ENCODE results near the gene ERBB4. TPM values are rescaled to one million over a fixed set of nuclear protein-coding genes. Genes with fewer than 3 reads are reported as not detected.
"Not testable (repeated sequence)": the region's sequence is repeated elsewhere in the genome, so short reads cannot be mapped to it uniquely, and the experiment has no call there.

The ERBB4 gene
- polyA plus RNA-seq, 3 donors: 0.07 to 0.25 (median 0.11) TPM

DNA sequence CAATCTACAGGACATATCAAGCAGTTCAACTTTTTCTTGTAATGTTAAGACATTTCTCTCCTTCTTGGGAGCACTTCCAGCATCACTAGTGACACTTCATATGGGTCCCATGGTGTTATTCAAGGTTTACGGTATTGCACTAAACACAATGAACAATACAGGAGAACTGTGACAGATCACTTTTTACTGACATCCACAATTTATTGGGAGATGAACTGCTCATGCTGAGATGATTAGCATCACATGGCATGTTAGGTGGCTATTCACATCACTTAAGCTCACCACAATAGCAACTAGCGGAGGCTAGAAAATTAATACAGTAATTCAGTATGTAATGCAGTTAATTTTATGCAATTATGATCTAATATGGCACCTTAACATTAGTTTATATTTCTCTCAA, 264.4 kb downstream of the ERBB4 start:
- no peak overlapping the region for H3K27ac ChIP-seq (ENCODE audit: low read depth, low read length)
- WGBS, 3 donors: 87 to 94% (median 93%) methylated on average over 2 of the region's 2 CpGs

DNA sequence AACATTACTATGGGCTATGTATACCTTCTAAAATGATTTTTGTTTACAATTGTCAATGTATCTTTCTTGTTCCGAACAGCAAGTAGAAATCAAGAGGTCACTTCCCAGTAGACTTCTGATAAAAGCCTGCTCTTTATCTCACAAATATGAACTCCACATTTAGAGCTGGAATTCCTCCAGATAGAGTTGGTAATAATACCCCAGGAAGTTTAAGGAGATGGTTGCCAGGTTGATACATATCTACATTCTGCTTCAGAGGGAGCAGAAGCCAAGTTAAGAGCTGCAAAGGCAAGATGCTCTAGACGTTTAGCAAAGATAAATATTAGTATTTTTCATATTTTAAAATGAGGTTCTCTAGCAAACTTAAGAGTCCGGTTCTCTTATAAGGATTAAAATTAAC, 267.0 kb downstream of the ERBB4 start:
- no peak overlapping the region for H3K27ac ChIP-seq (ENCODE audit: low read depth, low read length)
- WGBS, 3 donors: 24 to 62% (median 51%) methylated on average over 3 of the region's 3 CpGs

DNA sequence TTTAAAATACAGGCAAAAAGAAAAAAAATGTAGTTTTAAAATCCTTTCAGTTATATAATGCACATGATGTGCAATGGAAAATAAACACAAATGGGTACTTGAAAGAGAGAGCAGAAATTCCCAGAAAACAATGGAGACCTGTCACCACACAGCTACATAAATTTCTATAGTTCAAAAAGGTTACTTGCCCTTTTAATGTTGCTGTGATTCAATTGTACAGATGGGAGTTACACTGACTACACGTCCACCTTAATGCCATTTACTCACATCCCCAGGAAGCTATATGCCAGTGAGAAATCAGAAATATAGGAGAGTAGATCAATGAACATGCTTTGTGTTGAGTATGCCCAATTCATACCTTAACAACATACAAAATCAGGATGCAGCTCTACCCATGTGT, 269.6 kb downstream of the ERBB4 start:
- WGBS, 3 donors: 32 to 46% (median 33%) methylated on average over 1 of the region's 1 CpG
- no peak overlapping the region for H3K27ac ChIP-seq (ENCODE audit: low read depth, low read length)

DNA sequence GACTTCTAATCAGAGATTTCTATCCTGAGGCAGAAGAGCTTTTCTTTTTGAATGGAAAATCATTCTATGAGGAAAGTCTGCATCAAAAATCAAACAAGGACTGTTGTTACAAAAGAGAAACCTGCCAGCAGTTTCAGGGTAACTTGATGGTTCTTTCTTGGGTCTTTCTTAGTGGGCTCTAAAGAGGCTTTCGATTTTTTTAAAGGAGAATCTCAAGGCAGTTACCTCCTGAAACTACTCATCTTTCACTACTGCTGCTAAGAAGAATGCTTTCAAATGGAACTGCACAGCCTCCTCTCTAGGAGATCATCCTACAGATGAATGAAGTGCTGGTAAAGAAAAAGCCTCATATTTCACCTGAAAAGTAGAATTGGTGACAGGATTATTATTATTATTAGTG, 272.3 kb downstream of the ERBB4 start:
- no peak overlapping the region for H3K27ac ChIP-seq (ENCODE audit: low read depth, low read length)
- 58 to 68% (median 59%) methylated on average over 1 of the region's 1 CpG for WGBS, 3 donors

DNA sequence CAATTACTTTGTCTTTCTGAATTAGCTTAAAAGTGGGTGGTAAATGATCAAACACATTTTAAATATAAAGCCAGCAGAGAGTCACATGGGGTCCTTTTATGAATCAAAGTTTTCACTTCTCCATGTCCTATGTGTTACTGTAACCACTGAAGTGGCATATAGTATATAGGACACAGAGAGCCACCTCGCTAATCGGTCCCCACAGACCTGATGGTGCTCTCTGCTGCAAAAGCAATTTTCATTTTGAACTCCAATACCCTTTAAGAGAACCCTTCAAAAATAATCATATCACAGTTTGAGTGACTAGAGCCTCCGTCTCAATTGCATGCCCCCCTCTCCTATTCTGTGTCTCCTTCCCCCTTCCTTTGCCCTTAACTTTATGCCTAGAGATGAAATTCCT, 272.8 kb downstream of the ERBB4 start:
- WGBS, 3 donors: 80 to 86% (median 81%) methylated on average over 3 of the region's 3 CpGs
- no peak overlapping the region for H3K27ac ChIP-seq (ENCODE audit: low read depth, low read length)

DNA sequence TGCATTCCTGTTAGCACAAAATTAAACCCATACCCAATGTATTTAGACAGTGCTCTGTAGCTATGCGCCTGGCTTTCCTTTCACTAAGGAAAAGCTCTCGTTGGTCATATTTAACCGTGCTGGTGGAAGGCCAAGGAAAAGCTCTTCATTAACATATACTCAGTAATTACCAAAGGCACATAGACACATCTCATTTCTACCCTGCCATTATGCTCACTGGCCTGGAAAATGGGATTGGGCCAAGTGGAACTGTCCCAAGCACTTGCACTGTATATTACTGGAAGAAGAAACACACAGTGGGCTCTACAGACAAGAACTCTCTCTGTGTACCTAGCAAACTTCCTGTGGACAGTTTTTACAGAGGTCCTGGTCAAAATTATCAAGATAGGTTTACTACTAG, 274.4 kb downstream of the ERBB4 start:
- no peak overlapping the region for H3K27ac ChIP-seq (ENCODE audit: low read depth, low read length)
- WGBS, 3 donors: 89 to 96% (median 91%) methylated on average over 3 of the region's 3 CpGs

DNA sequence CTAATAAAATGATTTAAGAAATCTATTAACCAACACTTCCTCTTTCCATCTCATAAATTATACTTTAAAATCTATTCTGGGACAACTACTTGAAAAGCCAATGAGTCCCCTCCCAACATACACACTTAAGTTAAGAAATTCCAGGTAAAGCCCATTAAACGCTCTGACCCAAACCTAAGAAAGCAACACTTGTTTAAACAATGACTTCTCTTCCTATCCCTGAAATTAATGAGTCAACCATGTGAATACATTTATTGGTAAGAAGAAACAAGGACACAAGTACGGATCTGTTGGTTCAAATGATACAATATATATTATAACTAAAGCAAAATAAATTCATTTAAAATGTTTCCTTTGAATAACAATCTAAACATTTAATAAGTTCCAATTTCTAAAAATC, 279.4 kb downstream of the ERBB4 start:
- 61 to 88% (median 77%) methylated on average over 2 of the region's 2 CpGs for WGBS, 3 donors
- no peak overlapping the region for H3K27ac ChIP-seq (ENCODE audit: low read depth, low read length)

DNA sequence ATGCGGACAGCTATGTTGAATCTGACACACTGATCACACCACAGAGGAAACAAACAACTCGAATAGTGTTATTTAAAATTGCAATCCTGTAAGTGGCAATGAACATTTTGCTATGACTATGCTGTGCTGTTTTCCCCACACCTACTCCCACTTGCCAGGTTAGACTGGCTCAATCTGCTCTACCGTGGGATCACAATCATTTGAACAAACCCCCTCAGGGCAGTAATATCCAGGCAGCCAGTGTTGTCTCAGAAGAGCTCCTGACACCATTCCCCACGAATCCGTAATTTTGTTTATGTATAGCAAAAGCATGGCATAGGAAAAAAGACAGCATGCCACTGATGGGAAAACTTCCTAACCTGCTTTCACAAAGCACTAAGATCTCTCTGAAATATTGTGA, 284.3 kb downstream of the ERBB4 start:
- WGBS, 3 donors: 62% methylated on average over 5 of the region's 5 CpGs
- no peak overlapping the region for H3K27ac ChIP-seq (ENCODE audit: low read depth, low read length)

DNA sequence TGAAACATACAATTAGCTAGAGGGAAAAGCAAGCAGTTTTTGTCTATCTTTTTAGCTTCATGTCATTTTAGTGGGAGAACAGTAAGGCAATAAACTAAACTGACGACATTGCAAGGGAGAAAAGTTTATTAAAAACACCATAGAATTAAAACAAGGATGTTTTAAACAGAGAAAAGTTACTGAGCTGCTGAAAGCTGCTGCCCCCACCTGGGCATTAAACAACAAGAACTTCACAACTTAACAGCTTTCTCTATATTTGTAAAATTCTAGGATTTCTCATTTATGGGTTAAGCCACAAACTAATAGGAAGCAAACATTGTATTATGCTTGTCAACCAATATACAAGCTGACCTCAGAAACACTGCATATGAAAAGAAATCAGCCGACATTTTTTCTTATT, 289.2 kb downstream of the ERBB4 start:
- H3K27ac ChIP-seq (ENCODE audit: low read depth, low read length): no peak overlapping the region
- 52 to 59% (median 55%) methylated on average over 2 of the region's 2 CpGs for WGBS, 3 donors

DNA sequence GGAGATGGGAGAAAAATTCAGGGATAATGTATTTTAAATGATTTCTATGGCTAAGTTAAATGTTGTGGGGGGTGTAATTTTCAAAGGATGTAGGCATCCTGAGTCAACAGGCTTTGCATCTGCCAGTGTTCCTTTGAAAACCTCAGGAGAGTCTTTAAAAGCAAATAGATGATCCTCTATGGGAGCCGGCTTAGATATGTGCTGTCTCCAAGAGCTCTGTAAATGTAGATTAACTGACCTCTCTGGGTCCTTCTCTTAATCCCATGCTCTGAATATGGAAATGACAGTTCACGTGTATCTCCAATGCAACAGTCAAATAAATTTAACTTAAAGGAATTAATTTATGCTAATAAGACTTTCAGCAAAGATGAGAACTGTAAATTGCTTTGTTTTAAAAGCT, 292.7 kb downstream of the ERBB4 start:
- 57 to 79% (median 68%) methylated on average over 2 of the region's 2 CpGs for WGBS, 3 donors

DNA sequence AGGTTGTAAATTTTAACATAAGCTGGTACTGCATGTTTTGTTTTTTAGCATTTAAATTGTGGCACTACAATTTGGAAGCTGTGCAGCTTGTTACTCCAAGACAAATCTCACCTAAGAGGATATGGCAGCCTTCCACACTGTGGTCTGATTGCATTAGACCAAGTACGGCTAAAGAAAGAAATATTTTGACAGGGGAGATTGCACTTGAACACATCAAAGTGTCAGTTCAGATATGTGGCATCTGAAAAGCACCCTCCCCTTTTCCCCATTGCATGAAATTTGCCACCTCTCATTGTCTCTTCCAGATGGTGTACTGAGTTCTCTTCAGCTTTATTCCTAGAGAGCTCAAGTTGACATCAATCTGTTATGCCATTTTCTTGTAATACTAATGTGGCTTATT, 295.9 kb downstream of the ERBB4 start:
- H3K27ac ChIP-seq (ENCODE audit: low read depth, low read length): no peak overlapping the region
- WGBS, 3 donors: 22 to 48% (median 33%) methylated on average over 1 of the region's 1 CpG

More for the DNA sequence above, 292.7 kb downstream of the ERBB4 start:
- H3K27ac ChIP-seq (ENCODE audit: low read depth, low read length): no peak overlapping the region

DNA sequence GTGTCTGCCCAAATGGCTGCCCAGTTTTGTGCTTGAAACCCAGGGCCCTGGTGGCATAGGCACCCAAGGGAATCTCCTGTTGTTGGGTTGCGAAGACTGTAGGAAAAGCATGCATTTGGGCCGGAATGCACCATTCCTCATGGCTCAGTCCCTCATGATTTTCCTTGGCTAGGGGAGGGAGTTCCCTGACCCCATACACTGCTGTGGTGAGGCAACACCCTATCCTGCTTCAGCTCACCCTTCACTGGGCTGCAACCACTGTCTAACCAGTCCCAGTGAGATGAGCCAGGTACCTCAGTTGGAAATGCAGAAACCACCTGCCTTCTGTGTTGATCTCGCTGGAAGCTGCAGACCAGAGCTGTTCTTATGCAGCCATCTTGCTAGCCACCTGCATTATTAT, 300.4 kb downstream of the ERBB4 start:
- H3K27ac ChIP-seq (ENCODE audit: low read depth, low read length): not testable (repeated sequence)
- WGBS, 3 donors: 81 to 99% (median 86%) methylated on average over 3 of the region's 3 CpGs

DNA sequence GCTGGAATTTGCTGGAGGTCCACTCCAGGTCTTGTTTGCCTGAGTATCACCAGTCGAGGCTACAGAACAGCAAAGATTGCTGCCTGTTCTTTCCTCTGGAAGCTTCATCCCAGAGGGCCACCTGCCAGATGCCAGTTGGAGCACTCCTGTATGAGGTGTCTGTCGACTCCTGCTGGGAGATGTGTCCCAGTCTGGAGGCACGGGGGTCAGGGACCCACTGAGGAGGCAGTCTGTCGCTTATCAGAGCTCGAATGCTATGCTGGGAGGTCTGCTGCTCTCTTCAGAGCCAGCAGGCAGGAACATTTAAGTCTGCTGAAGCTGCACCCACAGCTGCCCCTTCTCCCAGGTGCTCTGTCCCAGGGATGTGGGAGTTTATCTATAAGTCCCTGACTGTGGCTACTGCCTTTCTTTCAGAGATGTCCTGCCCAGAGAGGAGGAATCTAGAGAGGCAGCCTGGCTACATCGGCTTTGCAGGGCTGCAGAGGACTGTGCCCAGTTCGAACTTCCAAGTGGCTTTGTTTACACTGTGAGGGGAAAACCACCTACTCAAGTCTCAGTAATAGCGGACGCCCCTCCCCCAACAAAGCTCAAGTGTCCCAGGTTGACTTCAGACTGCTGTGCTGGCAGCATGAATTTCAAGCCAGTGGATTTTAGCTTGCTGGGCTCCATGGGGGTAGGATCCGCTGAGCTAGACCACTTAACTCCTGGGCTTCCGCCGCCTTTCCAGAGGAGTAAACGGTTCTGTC, 301.1 kb downstream of the ERBB4 start:
- no peak overlapping the region for H3K27ac ChIP-seq (ENCODE audit: low read depth, low read length)
- 39 to 44% (median 44%) methylated on average over 13 of the region's 13 CpGs for WGBS, 3 donors

DNA sequence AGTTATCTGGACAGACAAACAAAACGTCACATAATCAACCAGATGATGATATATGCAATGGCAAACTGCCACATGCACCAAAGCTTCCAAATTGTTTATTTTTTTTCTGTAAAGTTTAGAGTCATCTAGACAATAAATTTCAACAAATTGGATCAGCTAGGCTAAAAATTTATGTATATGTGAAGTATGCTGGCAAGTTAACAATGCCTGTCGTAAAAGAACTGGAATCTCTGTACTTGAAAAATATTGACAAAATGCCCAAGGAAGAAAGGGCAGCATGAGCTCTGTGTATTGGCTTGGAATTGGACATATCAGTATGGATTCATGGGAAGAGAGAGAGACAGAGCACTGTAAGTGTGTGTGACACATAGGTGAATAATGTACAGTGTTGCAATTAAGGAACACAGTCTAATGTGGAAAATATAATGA, 309.8 kb downstream of the ERBB4 start:
- H3K27ac ChIP-seq (ENCODE audit: low read depth, low read length): no peak overlapping the region
- WGBS, 3 donors: 22 to 54% (median 34%) methylated on average over 2 of the region's 2 CpGs

DNA sequence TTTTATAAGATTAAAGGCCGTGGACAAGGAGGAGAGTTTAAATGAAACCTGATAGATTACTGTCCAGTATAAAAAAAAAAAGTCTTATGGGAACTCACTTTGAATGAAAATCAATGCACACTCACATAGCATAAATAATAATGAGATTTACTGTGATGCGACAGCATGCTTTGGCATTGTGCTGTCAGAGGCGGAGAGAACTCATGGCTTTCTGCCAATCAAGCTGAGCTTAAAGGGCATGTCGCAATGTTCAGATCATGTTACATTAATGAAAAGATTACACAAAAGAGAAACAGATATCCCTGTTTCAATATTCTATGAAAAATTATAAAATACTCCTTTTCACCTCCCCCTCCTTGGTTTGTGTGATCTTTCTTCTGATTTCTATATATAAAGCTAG, 310.8 kb downstream of the ERBB4 start:
- H3K27ac ChIP-seq (ENCODE audit: low read depth, low read length): no peak overlapping the region
- 7 to 40% (median 36%) methylated on average over 4 of the region's 4 CpGs for WGBS, 3 donors

DNA sequence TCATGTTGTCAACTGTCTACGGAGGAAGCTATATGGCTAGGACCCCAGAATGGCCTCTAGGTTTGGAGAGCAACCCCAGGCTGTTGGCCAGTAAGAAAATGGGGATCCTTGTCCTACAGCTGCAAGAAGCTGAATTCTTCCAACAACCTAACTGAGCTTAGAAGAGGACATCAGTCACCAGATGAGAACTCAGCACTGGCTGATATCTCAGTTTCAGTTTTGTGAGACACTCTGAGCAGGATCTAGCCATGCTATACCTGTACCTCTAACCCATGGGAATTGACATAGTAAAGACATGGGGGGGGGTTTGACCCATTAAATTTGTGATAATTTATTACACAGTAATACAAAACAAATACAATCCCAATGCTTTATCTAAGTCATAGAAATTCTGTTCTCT, 312.5 kb downstream of the ERBB4 start:
- no peak overlapping the region for H3K27ac ChIP-seq (ENCODE audit: low read depth, low read length)
- 81 to 97% (median 90%) methylated on average over 1 of the region's 1 CpG for WGBS, 3 donors

DNA sequence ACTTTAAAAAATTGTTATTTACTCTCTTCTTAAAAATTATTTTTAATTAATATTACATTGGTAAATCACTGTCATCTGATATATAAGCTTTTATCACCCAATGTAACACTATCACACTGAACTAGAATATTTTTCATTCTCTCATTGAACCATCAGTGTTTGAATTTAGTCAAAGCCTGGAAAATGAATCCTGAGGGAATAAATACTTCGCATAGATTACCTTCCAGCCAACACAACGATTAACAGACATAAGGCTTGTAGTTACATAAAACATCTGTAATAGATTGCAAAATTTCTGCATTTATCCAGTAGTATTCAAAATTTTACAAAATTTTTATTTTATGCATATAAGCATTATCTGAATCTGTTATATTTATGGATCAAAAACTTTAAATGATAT, 314.9 kb downstream of the ERBB4 start:
- H3K27ac ChIP-seq (ENCODE audit: low read depth, low read length): no peak overlapping the region
- WGBS, 3 donors: 61 to 82% (median 63%) methylated on average over 2 of the region's 2 CpGs

DNA sequence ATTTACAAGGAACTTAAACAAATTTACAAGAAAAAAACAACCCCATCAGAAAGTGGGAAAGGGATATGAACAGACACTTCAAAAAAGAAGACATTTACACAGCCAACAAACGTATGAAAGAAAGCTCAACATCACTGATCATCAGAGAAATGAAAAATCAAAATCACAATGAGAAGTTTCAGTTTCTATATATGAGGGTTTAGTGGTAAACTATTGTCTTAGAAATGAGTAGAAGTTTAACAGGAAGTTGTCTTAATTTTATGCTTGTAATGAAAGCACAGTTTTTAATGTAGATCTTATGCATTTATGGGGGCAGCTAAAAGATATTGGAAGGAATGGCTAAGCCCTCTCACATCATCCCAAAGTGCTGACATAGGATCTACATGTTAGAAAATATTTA, 325.4 kb downstream of the ERBB4 start:
- no peak overlapping the region for H3K27ac ChIP-seq (ENCODE audit: low read depth, low read length)
- WGBS, 3 donors: 44 to 55% (median 45%) methylated on average over 1 of the region's 1 CpG

DNA sequence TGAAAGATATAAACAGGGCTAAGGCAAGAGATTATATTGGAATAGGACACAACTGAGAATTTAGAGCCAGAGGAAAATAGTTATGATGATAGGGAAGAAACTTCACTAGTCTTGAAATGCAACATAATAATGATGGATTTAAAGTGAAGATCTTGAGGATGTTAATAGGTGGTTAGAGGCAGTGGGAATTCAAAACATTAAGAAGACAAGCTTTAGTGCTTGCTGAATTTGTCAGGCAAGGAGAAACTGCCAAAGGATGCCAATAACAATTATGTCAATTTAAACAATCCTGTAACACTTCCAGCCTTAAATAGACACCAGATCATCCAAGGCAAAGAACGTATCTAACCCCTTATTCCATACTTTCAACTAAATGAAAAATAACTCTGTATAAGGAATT, 330.1 kb downstream of the ERBB4 start:
- no peak overlapping the region for H3K27ac ChIP-seq (ENCODE audit: low read depth, low read length)
- 56 to 100% (median 62%) methylated on average over 1 of the region's 1 CpG for WGBS, 3 donors

DNA sequence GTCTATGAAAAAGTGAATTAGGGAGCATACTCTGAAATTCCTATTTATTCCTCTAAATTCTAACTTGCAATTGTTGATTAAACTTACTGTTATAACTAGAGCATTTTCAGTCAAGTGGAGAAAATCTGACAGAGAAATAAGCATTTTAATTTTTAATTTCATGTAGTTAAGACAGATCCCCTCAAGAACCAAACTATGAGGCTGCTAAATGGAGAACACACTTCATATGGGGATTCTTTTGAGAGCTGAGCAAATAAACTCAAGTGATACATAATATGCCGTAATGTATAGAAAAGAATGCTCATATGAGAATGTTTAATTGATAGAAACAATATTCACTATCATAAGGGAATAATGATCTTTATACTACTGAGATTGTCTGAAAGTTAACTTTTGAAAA, 340.8 kb downstream of the ERBB4 start:
- WGBS, 3 donors: 91 to 93% (median 91%) methylated on average over 1 of the region's 1 CpG

DNA sequence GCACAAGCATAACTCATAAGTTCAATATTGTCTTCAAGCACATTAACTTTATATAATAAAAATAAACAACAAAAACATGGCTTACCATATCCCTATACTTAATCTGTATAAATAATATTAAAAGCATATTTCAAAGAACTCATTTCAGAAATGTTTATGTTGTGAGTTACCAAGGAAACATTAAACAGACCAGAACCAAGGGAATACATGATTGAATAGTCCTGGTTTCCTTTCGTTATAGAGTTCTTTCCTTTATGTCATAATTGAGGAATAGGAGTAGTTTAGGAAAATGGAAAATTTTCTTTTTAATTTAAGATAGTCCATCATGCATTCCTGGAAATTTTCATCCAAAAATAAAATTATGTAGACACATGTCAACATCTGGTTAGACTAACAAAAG, 343.0 kb downstream of the ERBB4 start:
- H3K27ac ChIP-seq (ENCODE audit: low read depth, low read length): no peak overlapping the region
- 46 to 75% (median 52%) methylated on average over 1 of the region's 1 CpG for WGBS, 3 donors

More for the DNA sequence above, 340.8 kb downstream of the ERBB4 start:
- H3K27ac ChIP-seq (ENCODE audit: low read depth, low read length): no peak overlapping the region

Measured in adipose tissue (tissue), 3 donors.